T-helper 17 cell (primary cell): ENCODE measurements around the gene PANK4. TPM values are rescaled to one million over a fixed set of nuclear protein-coding genes. Genes with fewer than 3 reads are reported as not detected.

Source experiments
- ATAC-seq: fragments of 150-1000 bp; cut with Tn5 transposase; 2 replicates; pipeline ENCODE4 v1.10.0; 2021; ENCODE audit warnings: mild to moderate bottlenecking, moderate library complexity
- DNase-seq, 3 donors: peaks; one replicate each; pipeline versions ENCODE4 v3.0.0 to v3.0.0-alpha.2; 2020 to 2021
- H3K9me3 ChIP-seq: one replicate; pipeline ENCODE4 v1.7.0; 2013; ENCODE audit warnings: low read length, mild to moderate bottlenecking; ENCODE audit not compliant: control insufficient read depth, poor library complexity, severe bottlenecking
- H3K27ac Mint-ChIP-seq: one replicate; pipeline ENCODE4 v1.8.0; 2022; ENCODE audit warnings: mild to moderate bottlenecking, moderate library complexity, mixed read lengths
- H3K27me3 Mint-ChIP-seq: one replicate; pipeline ENCODE4 v1.8.0; 2022; ENCODE audit warnings: mixed read lengths
- H3K36me3 Mint-ChIP-seq: one replicate; pipeline ENCODE4 v1.8.0; 2022; ENCODE audit warnings: low read depth, mixed read lengths
- H3K4me1 Mint-ChIP-seq: one replicate; pipeline ENCODE4 v1.8.0; 2022; ENCODE audit warnings: mild to moderate bottlenecking, mixed read lengths
- H3K4me3 Mint-ChIP-seq: one replicate; pipeline ENCODE4 v1.8.0; 2022; ENCODE audit warnings: mild to moderate bottlenecking, moderate library complexity, mixed read lengths
- total RNA-seq, 4 donors: library from RNA in 2 of 4; stranded (reverse) in 2 of 4; gene quantifications; one replicate each; pipeline ENCODE4 v1.2.3 and lab custom pipeline; 2022 to 2026

PANK4 gene
- total RNA-seq, 2 donors from 2014 or later, result 47.9 to 53.5 TPM

GRCh38 chr1:2514863-2515762 is 11.3 kb downstream of the PANK4 start:
- Mint-ChIP-seq H3K4me1 (peaks cover 2% of the 10 kb centered on the region), H3K27ac (peak overlapping the region; percentile 11), H3K36me3 (no peaks in the 10 kb centered on the region)

DNA sequence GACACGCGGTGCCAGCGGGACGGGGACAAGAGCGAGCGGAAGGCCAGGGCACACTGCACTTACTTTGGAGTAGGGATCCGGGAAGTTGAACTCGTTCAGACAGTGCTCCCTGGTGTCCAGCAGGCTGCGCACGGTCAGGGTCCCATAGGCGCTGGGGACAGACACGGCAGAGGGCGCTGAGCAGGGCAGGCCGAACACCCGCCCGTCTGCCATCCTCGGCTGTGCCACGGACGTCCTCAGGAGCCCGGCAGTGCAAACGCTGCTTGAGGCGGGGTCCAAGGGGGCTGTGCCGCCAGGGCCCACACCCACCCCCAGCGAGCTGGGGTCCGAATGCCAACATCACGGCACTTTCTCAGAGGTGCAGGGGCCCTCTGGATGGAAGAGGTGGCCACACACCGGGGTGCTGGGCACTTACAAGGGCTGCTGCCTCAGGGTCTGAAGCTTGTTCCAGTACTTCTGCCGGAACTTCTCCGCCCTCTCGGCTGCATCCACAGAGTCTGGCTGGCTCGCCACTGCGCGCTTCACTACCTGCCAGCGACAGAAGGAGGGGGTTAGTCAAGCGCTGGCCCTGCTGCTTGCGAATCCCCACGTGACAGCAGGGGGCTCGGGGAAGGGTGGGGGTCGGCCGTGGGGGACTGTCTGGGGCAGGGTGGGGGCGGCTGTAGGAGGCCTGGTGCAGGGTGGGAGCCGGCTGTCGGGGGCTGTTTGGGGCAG is 12.3 kb downstream of the PANK4 start:
- no peak overlapping the region for H3K27ac Mint-ChIP-seq
- no peaks in the 10 kb centered on the region for H3K27me3 Mint-ChIP-seq
- peaks cover 2% of the 10 kb centered on the region for H3K4me1 Mint-ChIP-seq
- DNase-seq (no peak), ATAC-seq (no peak)
- no peaks in the 10 kb centered on the region for H3K36me3 Mint-ChIP-seq
- H3K4me3 Mint-ChIP-seq, result no peak overlapping the region
- no peaks in the 10 kb centered on the region for H3K9me3 ChIP-seq

More at GRCh38 chr1:2514863-2515762, 11.3 kb downstream of the PANK4 start:
- DNase-seq (no peak), ATAC-seq (no peak)
- no peaks in the 10 kb centered on the region for H3K9me3 ChIP-seq
- no peak overlapping the region for H3K4me3 Mint-ChIP-seq
- no peaks in the 10 kb centered on the region for H3K27me3 Mint-ChIP-seq

GRCh38 chr1:2512862-2513421 is 13.5 kb downstream of the PANK4 start:
- no peak overlapping the region for H3K27ac Mint-ChIP-seq
- ATAC-seq (no peak), DNase-seq (no peak)
- no peaks in the 10 kb centered on the region for H3K9me3 ChIP-seq
- H3K4me1 Mint-ChIP-seq, result peaks cover 2% of the 10 kb centered on the region
- no peaks in the 10 kb centered on the region for H3K36me3 Mint-ChIP-seq
- no peaks in the 10 kb centered on the region for H3K27me3 Mint-ChIP-seq
- H3K4me3 Mint-ChIP-seq, result no peak overlapping the region

- H3K27me3 Mint-ChIP-seq, result no peaks in the 10 kb centered on the region
- no peaks in the 10 kb centered on the region for H3K9me3 ChIP-seq
- ATAC-seq, result no peak
- no peak overlapping the region for H3K27ac Mint-ChIP-seq
- DNase-seq, result no peak
- H3K4me1 Mint-ChIP-seq, result peaks cover 2% of the 10 kb centered on the region
- no peak overlapping the region for H3K4me3 Mint-ChIP-seq
- H3K36me3 Mint-ChIP-seq, result no peaks in the 10 kb centered on the region
These were observed 15.8 kb downstream of the PANK4 start for GRCh38 chr1:2510366-2511155.

DNA sequence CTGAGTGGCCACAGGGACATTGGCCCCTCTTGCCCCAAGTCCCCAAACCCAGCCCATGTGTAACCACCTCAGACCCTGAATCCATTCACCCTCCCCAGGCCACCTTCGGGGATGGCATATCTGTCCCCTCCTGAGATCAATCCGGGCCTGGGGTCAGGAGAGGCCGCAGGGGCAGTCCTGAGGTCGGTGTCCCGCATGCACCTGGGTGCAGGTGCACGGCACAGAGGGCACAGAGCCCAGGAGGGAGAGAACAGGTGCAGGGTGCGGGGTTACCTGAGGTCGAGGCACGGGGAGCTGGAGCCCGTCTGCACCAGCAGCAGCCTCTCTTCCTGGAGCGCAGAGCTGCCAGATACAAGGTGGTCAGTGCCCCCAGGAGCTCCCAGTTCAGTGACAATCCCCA is 16.8 kb downstream of the PANK4 start:
- Mint-ChIP-seq H3K36me3 (no peaks in the 10 kb centered on the region), H3K27me3 (no peaks in the 10 kb centered on the region), H3K27ac (no peak overlapping the region), H3K4me3 (no peak overlapping the region), H3K4me1 (peaks cover 2% of the 10 kb centered on the region)
- ATAC-seq (no peak), DNase-seq (no peak)
- H3K9me3 ChIP-seq, result no peaks in the 10 kb centered on the region

GRCh38 chr1:2508751-2509150 is 17.6 kb downstream of the PANK4 start:
- ATAC-seq, result no peak
- no peak overlapping the region for H3K4me3 Mint-ChIP-seq

GRCh38 chr1:2508180-2508579 is 18.2 kb downstream of the PANK4 start:
- H3K4me1 Mint-ChIP-seq, result peaks cover 3% of the 10 kb centered on the region

More at GRCh38 chr1:2508751-2509150, 17.6 kb downstream of the PANK4 start:
- no peaks in the 10 kb centered on the region for H3K27me3 Mint-ChIP-seq
- H3K36me3 Mint-ChIP-seq, result no peaks in the 10 kb centered on the region
- no peaks in the 10 kb centered on the region for H3K9me3 ChIP-seq
- no peak for DNase-seq
- H3K27ac Mint-ChIP-seq, result no peak overlapping the region
- peaks cover 3% of the 10 kb centered on the region for H3K4me1 Mint-ChIP-seq

GRCh38 chr1:2507744-2508155 is 18.6 kb downstream of the PANK4 start:
- no peak overlapping the region for H3K4me3 Mint-ChIP-seq

More at GRCh38 chr1:2508180-2508579, 18.2 kb downstream of the PANK4 start:
- Mint-ChIP-seq H3K27me3 (no peaks in the 10 kb centered on the region), H3K4me3 (no peak overlapping the region), H3K36me3 (no peaks in the 10 kb centered on the region), H3K27ac (no peak overlapping the region)
- ATAC-seq (no peak), DNase-seq (no peak)
- H3K9me3 ChIP-seq, result no peaks in the 10 kb centered on the region

DNA sequence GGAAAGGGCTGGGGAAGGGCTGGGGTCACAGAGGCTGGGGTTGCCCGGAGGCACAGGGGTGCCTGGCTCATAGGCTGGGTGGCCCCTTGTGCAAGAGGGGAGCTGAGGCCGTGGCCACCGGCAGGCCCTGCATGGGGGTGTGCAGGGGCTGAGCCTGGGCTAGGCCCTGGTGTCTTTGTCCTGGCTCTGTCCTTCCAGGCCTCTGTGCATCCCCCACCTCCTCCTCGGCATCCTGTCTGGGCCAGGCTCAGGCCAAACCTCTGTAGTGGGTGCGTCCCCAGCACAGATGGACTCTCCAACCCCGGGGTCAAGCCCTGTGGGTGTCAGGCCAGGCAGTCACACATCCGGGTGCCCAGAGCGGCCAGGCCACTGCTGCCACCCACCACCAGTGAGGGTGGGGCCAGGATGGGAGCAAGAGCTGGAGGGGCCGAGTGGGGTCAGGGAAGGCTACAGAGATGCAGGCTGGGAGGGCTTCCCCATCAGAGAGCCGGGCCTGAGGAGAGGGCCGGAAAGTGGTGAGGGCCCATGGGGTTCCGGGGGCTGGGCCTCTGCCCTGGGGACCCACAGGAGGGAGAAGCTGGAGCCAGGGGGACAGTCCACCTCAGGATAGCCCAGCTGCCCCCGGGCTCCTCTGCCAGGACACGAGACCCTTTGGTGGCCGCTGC is 19.4 kb downstream of the PANK4 start:
- Mint-ChIP-seq H3K27me3 (no peaks in the 10 kb centered on the region), H3K4me3 (no peak overlapping the region), H3K36me3 (no peaks in the 10 kb centered on the region), H3K27ac (no peak overlapping the region), H3K4me1 (peaks cover 3% of the 10 kb centered on the region)
- no peaks in the 10 kb centered on the region for H3K9me3 ChIP-seq
- ATAC-seq, result no peak
- no peak for DNase-seq

More at GRCh38 chr1:2507744-2508155, 18.6 kb downstream of the PANK4 start:
- ATAC-seq, result no peak
- Mint-ChIP-seq H3K27ac (no peak overlapping the region), H3K36me3 (no peaks in the 10 kb centered on the region), H3K27me3 (no peaks in the 10 kb centered on the region), H3K4me1 (peaks cover 3% of the 10 kb centered on the region)
- no peaks in the 10 kb centered on the region for H3K9me3 ChIP-seq
- no peak for DNase-seq

DNA sequence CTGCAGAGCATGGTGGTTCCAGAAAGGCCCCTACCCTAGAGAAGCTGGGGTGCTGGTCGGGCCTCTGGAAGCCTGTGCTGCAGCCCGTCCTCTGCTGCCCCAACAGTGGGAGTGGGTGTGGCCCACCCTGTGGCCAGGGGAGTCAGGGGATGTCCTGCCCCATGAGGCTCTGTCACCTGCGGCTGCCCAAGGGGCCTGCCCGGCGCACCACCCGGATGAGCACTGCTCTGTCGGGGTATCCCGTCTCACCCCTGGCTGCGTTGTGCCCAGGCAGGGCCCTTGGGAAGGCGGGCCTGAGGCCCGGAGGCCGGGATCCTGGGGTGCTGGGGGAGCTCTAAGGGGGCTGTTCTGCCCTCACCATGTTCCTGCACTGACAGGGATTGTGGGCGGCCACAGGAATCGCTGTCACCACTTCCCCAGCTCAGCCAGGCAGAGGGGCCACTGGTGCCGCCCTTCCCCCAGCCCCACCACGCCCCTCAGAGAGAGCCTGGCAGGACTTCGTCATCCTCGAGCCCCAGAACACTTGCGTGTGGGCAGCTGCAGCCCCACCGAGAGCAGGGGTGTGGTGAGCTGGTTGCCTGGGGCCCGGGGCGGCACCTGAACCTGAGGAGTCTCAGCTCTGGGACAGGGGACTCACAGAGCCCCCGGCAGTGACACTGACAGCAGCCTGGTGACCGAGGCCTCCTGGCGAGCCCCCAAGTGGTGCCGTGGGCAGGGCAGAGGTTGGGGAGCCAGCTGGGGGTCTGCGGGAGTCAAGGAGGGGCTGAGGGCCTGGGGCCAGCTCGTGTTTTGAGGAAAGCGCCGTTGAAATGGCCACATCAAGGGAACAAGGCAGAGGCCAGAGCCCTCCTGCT is 20.2 kb downstream of the PANK4 start:
- Mint-ChIP-seq H3K4me1 (peaks cover 2% of the 10 kb centered on the region), H3K4me3 (no peak overlapping the region), H3K27me3 (no peaks in the 10 kb centered on the region), H3K36me3 (no peaks in the 10 kb centered on the region), H3K27ac (no peak overlapping the region)
- DNase-seq (no peak), ATAC-seq (peak; percentile 14)
- no peaks in the 10 kb centered on the region for H3K9me3 ChIP-seq

DNA sequence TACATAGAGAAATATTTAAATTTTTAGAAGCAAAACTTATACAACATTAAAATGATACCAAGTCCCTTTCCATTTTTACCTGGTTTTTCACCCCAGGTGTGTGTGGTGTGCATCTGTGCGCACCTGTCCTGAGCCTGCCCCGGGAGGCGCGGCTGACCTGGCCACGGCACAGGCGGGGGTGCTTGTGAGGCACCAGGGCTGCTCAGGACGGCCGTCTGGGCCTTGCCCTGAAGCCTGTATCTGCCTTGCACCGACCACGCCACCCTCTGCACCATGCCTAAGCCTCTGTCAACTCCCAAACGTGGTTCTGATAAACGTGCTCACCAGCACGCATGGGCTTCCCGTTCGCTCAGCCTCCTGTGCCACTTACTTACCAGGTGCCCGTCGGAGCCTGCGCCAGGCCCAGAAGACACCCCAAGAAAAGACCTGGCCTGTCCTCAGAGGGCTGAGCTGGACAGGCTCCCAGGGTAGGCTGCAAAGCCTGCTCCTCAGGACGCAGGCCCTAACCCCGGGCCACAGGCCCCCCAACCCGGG is 20.9 kb downstream of the PANK4 start:
- Mint-ChIP-seq H3K4me1 (peaks cover 3% of the 10 kb centered on the region), H3K27ac (no peak overlapping the region), H3K36me3 (no peaks in the 10 kb centered on the region), H3K27me3 (no peaks in the 10 kb centered on the region), H3K4me3 (no peak overlapping the region)
- no peak for DNase-seq
- H3K9me3 ChIP-seq, result no peaks in the 10 kb centered on the region
- ATAC-seq, result peak; percentile 17

GRCh38 chr1:2504949-2505272 is 21.5 kb downstream of the PANK4 start:
- H3K36me3 Mint-ChIP-seq, result no peaks in the 10 kb centered on the region
- no peak for DNase-seq
- no peaks in the 10 kb centered on the region for H3K27me3 Mint-ChIP-seq
- no peak overlapping the region for H3K4me3 Mint-ChIP-seq
- peaks cover 10% of the 10 kb centered on the region for H3K4me1 Mint-ChIP-seq
- H3K27ac Mint-ChIP-seq, result no peak overlapping the region
- ATAC-seq, result no peak
- H3K9me3 ChIP-seq, result no peaks in the 10 kb centered on the region
